ENCODE data around the gene MDFI.
"Not testable (repeated sequence)": the region's sequence is repeated elsewhere in the genome, so short reads cannot be mapped to it uniquely, and the experiment has no call there.

MDFI gene

GRCh38 chr6:41602422-41602743 lies 35.9 kb upstream of the MDFI start:
- no peak for DNase-seq (ENCODE audit: low read depth in 2 of 2, low spot score in 1 of 2)

GRCh38 chr6:41602864-41603608 lies 35.2 kb upstream of the MDFI start:
- peak; percentile 40 to 55 for DNase-seq (ENCODE audit: low read depth in 2 of 2, low spot score in 1 of 2)

- DNase-seq (ENCODE audit: low read depth in 2 of 2, low spot score in 1 of 2), result no peak
Observed at GRCh38 chr6:41604006-41604405, 34.3 kb upstream of the MDFI start.

GRCh38 chr6:41605649-41606048 lies 32.6 kb upstream of the MDFI start:
- no peak for DNase-seq (ENCODE audit: low read depth in 2 of 2, low spot score in 1 of 2)

- DNase-seq (ENCODE audit: low read depth in 2 of 2, low spot score in 1 of 2), result no peak
Observed at GRCh38 chr6:41607036-41607435, 31.2 kb upstream of the MDFI start.

- DNase-seq (ENCODE audit: low read depth in 2 of 2, low spot score in 1 of 2), result no peak
Observed at GRCh38 chr6:41607736-41608135, 30.5 kb upstream of the MDFI start.

- no peak for DNase-seq (ENCODE audit: low read depth in 2 of 2, low spot score in 1 of 2)
Observed at GRCh38 chr6:41608443-41609151, 29.7 kb upstream of the MDFI start.

GRCh38 chr6:41614715-41615114 lies 23.6 kb upstream of the MDFI start:
- no peak for DNase-seq (ENCODE audit: low read depth in 2 of 2, low spot score in 1 of 2)

GRCh38 chr6:41615311-41615710 lies 23.0 kb upstream of the MDFI start:
- no peak for DNase-seq (ENCODE audit: low read depth in 2 of 2, low spot score in 1 of 2)

- DNase-seq (ENCODE audit: low read depth in 2 of 2, low spot score in 1 of 2), result no peak
Observed at GRCh38 chr6:41618598-41618997, 19.7 kb upstream of the MDFI start.

GRCh38 chr6:41619193-41619592 lies 19.1 kb upstream of the MDFI start:
- not testable (repeated sequence) for DNase-seq (ENCODE audit: low read depth in 2 of 2, low spot score in 1 of 2)

GRCh38 chr6:41621367-41621766 lies 16.9 kb upstream of the MDFI start:
- DNase-seq (ENCODE audit: low read depth in 2 of 2, low spot score in 1 of 2), result no peak

GRCh38 chr6:41621802-41622201 lies 16.5 kb upstream of the MDFI start:
- no peak for DNase-seq (ENCODE audit: low read depth in 2 of 2, low spot score in 1 of 2)

- no peak for DNase-seq (ENCODE audit: low read depth in 2 of 2, low spot score in 1 of 2)
Observed at GRCh38 chr6:41622206-41622988, 15.9 kb upstream of the MDFI start.

GRCh38 chr6:41623330-41623729 lies 14.9 kb upstream of the MDFI start:
- DNase-seq (ENCODE audit: low read depth in 2 of 2, low spot score in 1 of 2), result no peak

GRCh38 chr6:41624621-41625380 lies 13.5 kb upstream of the MDFI start:
- no peak for DNase-seq (ENCODE audit: low read depth in 2 of 2, low spot score in 1 of 2)

GRCh38 chr6:41625442-41625841 lies 12.8 kb upstream of the MDFI start:
- DNase-seq (ENCODE audit: low read depth in 2 of 2, low spot score in 1 of 2), result no peak

- no peak for DNase-seq (ENCODE audit: low read depth in 2 of 2, low spot score in 1 of 2)
Observed at GRCh38 chr6:41626022-41626421, 12.2 kb upstream of the MDFI start.

- no peak for DNase-seq (ENCODE audit: low read depth in 2 of 2, low spot score in 1 of 2)
Observed at GRCh38 chr6:41626917-41627316, 11.4 kb upstream of the MDFI start.

GRCh38 chr6:41629128-41629527 lies 9.1 kb upstream of the MDFI start:
- no peak for DNase-seq (ENCODE audit: low read depth in 2 of 2, low spot score in 1 of 2)

- no peak for DNase-seq (ENCODE audit: low read depth in 2 of 2, low spot score in 1 of 2)
Observed at GRCh38 chr6:41630069-41630468, 8.2 kb upstream of the MDFI start.
